A673 (cell line): ENCODE data around the gene TCF7L2.

ENCODE experiments used
- CTCF ChIP-seq: fragments of 300-800, 200-600 bp; sonication (generic); conservative IDR thresholded peaks from 2 replicates; pipeline ENCODE4 v1.5.1; 2017; ENCODE audit warnings: low read depth, mild to moderate bottlenecking, antibody characterized with exemption, low read length, moderate library complexity, mixed read lengths
- EZH2 ChIP-seq: fragments of 200-600 bp; sonication (generic); IDR thresholded peaks from 2 replicates; pipeline ENCODE4 v1.6.1; 2017; ENCODE audit warnings: borderline replicate concordance, low read depth, mild to moderate bottlenecking, mixed read lengths, antibody characterized with exemption, low read length; ENCODE audit not compliant: poor library complexity, severe bottlenecking

GRCh38 chr10:112986544-112987190 is 36.6 kb downstream of the TCF7L2 start:
- TF ChIP-seq CTCF (no peak), EZH2 (no peak)
